Endodermal cell (in vitro differentiated cells): ENCODE measurements around the gene USH1G. TPM values are rescaled to one million over a fixed set of nuclear protein-coding genes. Genes with fewer than 3 reads are reported as not detected.

ENCODE experiments used
- DNase-seq: peaks from one replicate; pipeline ENCODE4 v3.0.0-alpha.2; 2017
- H3K27ac ChIP-seq: 2 replicates; pipeline ENCODE4 v1.5.1; 2013; ENCODE audit warnings: mild to moderate bottlenecking, low read depth, low read length, moderate library complexity
- H3K27me3 ChIP-seq: 2 replicates; pipeline ENCODE4 v1.6.1; 2013; ENCODE audit warnings: mild to moderate bottlenecking, low read length, moderate library complexity; ENCODE audit not compliant: insufficient read depth, control insufficient read depth, poor library complexity, severe bottlenecking
- H3K36me3 ChIP-seq: 2 replicates; pipeline ENCODE4 v1.7.0; 2013; ENCODE audit warnings: mild to moderate bottlenecking, low read length, moderate library complexity; ENCODE audit not compliant: control insufficient read depth, insufficient read depth
- H3K4me1 ChIP-seq: one replicate; pipeline ENCODE4 v1.7.0; 2013; ENCODE audit warnings: low read length; ENCODE audit not compliant: control insufficient read depth, insufficient read depth
- H3K4me3 ChIP-seq: 2 replicates; pipeline ENCODE4 v1.5.1; 2013; ENCODE audit warnings: mild to moderate bottlenecking, low read length, moderate library complexity
- H3K9ac ChIP-seq: 2 replicates; pipeline ENCODE4 v1.6.1; 2013; ENCODE audit warnings: mild to moderate bottlenecking, low read length, moderate library complexity; ENCODE audit not compliant: poor library complexity, severe bottlenecking; ENCODE audit errors: extremely low read depth
- H3K9me3 ChIP-seq: 2 replicates; pipeline ENCODE4 v1.6.1; 2013; ENCODE audit warnings: mild to moderate bottlenecking, low read length, moderate library complexity; ENCODE audit not compliant: control insufficient read depth
- H3K27ac Mint-ChIP-seq: 2 replicates; pipeline ENCODE4 v1.8.0; 2020; ENCODE audit warnings: mixed read lengths
- H3K27me3 Mint-ChIP-seq: 2 replicates; pipeline ENCODE4 v1.8.0; 2021; ENCODE audit warnings: mild to moderate bottlenecking, mixed read lengths; ENCODE audit not compliant: insufficient read depth
- H3K36me3 Mint-ChIP-seq: 2 replicates; pipeline ENCODE4 v1.8.0; 2020; ENCODE audit warnings: low read depth, mixed read lengths
- H3K4me1 Mint-ChIP-seq: 2 replicates; pipeline ENCODE4 v1.8.0; 2020; ENCODE audit warnings: mixed read lengths
- H3K4me3 Mint-ChIP-seq: 2 replicates; pipeline ENCODE4 v1.8.0; 2020; ENCODE audit warnings: mild to moderate bottlenecking, moderate library complexity, mixed read lengths
- H3K9me3 Mint-ChIP-seq: 2 replicates; pipeline ENCODE4 v1.8.0; 2020; ENCODE audit warnings: mild to moderate bottlenecking, mixed read lengths
- CTCF ChIP-seq: fragments of 200-600 bp; sonication (generic); conservative IDR thresholded peaks from 2 replicates; pipeline ENCODE4 v1.5.0; 2021; ENCODE audit warnings: antibody characterized with exemption, mild to moderate bottlenecking
- WGBS, 2 experiments: methylation state at CpG; one replicate each; pipeline versions ENCODE4 v1.1.5 to v1.1.7; 2013; ENCODE audit warnings: missing lambda C conversion rate in 2 of 2, mixed read lengths in 1 of 2; ENCODE audit not compliant: insufficient coverage in 1 of 2, insufficient read length in 1 of 2; 5-methylcytosine and 5-hydroxymethylcytosine counted together
- total RNA-seq, 2 donors: library from RNA; stranded (reverse); fragmentation: NEBNext Ultra II Directional in 1 of 2; extraction: Animal tissue kit (Norgen Biotek cat#: 25700) in 1 of 2; gene quantifications; 2 replicates in 1 of 2; 3 replicates in 1 of 2; pipeline ENCODE4 v1.2.1, GENCODE V29; 2021

The USH1G gene
- total RNA-seq, 2 donors from 2014 or later = 0.11 to 0.13 TPM

- Mint-ChIP-seq H3K4me1 (no peaks in the 10 kb centered on the region), H3K9me3 (no peaks in the 10 kb centered on the region), H3K36me3 (no peaks in the 10 kb centered on the region), H3K27me3 (peaks cover 28% of the 10 kb centered on the region), H3K4me3 (no peak overlapping the region), H3K27ac (no peak overlapping the region)
- peak; percentile 48 for DNase-seq
- WGBS, 2 experiments = 92% methylated on average over 5 of the region's 5 CpGs; no CpG with 5 or more reads in 1 of the 2 experiments
- Histone ChIP-seq H3K9ac (no peak overlapping the region), H3K27me3 (peaks cover 29% of the 10 kb centered on the region), H3K4me1 (no peaks in the 10 kb centered on the region), H3K36me3 (no peaks in the 10 kb centered on the region), H3K27ac (no peak overlapping the region), H3K4me3 (no peak overlapping the region), H3K9me3 (no peaks in the 10 kb centered on the region)
- no peak for TF ChIP-seq CTCF
Measured at GRCh38 chr17:74968361-74968780, 45.3 kb upstream of the USH1G start.

GRCh38 chr17:74964988-74965622 lies 42.0 kb upstream of the USH1G start:
- 85 to 88% methylated on average over 9 to 14 of the region's 14 CpGs for WGBS, 2 experiments
- H3K27ac Mint-ChIP-seq = no peak overlapping the region

GRCh38 chr17:74964246-74964761 lies 41.2 kb upstream of the USH1G start:
- WGBS, 2 experiments = 93 to 97% methylated on average over 10 to 12 of the region's 12 CpGs
- Mint-ChIP-seq H3K4me1 (peaks cover 1% of the 10 kb centered on the region), H3K9me3 (no peaks in the 10 kb centered on the region), H3K36me3 (no peaks in the 10 kb centered on the region), H3K27me3 (peaks cover 8% of the 10 kb centered on the region), H3K27ac (no peak overlapping the region), H3K4me3 (no peak overlapping the region)
- Histone ChIP-seq H3K4me3 (no peak overlapping the region), H3K9ac (no peak overlapping the region), H3K4me1 (no peaks in the 10 kb centered on the region), H3K27ac (no peak overlapping the region), H3K27me3 (peaks cover 13% of the 10 kb centered on the region), H3K9me3 (no peaks in the 10 kb centered on the region), H3K36me3 (no peaks in the 10 kb centered on the region)
- no peak for DNase-seq
- no peak for TF ChIP-seq CTCF

More at GRCh38 chr17:74964988-74965622, 42.0 kb upstream of the USH1G start:
- peaks cover 1% of the 10 kb centered on the region for H3K4me1 Mint-ChIP-seq
- Histone ChIP-seq H3K4me3 (no peak overlapping the region), H3K27me3 (peaks cover 6% of the 10 kb centered on the region), H3K9me3 (no peaks in the 10 kb centered on the region), H3K27ac (no peak overlapping the region), H3K36me3 (no peaks in the 10 kb centered on the region), H3K9ac (no peak overlapping the region), H3K4me1 (no peaks in the 10 kb centered on the region)
- no peaks in the 10 kb centered on the region for H3K36me3 Mint-ChIP-seq
- H3K27me3 Mint-ChIP-seq = peaks cover 4% of the 10 kb centered on the region
- no peaks in the 10 kb centered on the region for H3K9me3 Mint-ChIP-seq
- no peak overlapping the region for H3K4me3 Mint-ChIP-seq
- peak; percentile 43 for DNase-seq
- no peak for TF ChIP-seq CTCF
